GM21825 (cell line): ENCODE measurements around the gene FRG1.
"Not testable (repeated sequence)": the region's sequence is repeated elsewhere in the genome, so short reads cannot be mapped to it uniquely, and the experiment has no call there.

Source experiments
- ATAC-seq: cut with Tn5 transposase; IDR thresholded peaks from one replicate; pipeline ENCODE4 v1.9.1; 2021; ENCODE audit warnings: mild to moderate bottlenecking, moderate library complexity; ENCODE audit not compliant: unreplicated experiment

FRG1 gene

DNA sequence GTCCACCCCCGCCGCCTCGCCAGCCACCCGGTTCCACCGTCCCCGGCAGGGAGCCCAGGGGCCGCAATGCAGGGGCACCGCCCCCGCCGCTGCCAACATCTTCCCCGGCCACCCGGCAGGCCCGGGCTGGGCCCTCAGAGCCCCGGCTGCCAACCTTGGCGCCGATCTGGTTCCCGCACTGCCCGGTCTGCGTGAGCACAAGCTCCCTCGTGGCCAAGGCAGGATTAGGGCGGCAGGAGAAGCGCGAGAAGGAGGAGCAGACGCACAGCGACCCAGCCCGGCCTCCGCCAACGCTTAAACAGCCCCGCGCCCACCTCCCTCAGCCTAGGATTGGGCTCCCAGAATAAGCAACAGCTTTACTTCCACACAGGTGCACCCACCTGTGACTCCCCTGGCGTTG lies 44.0 kb downstream of the FRG1 start:
- not testable (repeated sequence) for ATAC-seq

DNA sequence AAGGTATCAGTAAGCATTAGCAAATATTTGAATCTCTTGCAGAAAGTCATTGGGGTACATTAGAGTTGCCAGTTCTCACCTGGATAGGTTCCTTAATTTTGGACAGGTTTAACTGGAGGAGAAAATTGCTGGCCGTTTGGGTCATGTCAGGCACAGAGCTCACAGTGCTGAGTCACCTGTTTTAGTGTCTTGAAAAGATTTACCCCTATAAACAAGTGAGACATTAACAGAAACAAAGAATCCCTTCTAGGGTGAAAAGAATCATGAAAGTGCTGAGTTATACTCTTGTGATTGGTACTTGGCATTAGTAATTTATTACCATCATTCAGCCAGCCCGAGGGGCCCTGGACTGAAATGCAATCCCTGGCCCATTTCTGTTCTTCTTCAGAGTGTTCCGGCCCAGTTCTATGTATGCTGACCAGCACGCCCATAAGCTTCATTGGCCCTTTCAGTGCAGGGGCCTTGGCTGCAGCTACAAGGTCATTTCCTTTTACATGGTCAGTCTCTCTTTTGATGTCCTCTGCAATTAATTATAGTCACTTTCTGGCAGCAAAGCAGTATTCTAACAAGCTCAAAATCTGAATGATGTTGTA lies 45.1 kb downstream of the FRG1 start:
- ATAC-seq: not testable (repeated sequence)

DNA sequence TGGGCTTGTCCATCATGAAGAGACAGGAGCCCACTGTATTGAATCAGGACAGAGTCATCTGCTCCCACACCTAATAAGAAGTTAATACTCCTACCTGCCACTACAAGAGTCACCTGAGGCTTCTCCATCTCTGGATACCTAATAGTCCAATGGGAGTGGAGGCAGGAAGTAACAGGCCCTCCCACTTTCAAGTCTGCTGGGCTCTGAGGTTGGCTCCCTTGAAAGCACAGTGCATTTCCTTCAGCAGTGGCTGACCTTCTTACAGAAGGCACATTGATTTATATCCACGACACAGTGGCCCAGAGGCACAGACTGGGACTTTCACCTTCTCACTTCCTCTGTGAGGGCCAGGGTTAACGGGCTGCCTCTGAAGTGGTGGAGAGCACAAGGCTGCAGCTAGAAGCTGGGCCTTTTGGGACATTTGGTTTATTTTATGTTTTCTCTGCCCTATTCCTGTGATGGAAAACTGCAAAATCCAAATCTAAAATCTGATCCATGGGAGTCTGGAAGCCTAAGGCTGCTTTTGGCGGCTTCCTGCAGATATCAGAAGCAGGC lies 48.3 kb downstream of the FRG1 start:
- ATAC-seq: no peak

DNA sequence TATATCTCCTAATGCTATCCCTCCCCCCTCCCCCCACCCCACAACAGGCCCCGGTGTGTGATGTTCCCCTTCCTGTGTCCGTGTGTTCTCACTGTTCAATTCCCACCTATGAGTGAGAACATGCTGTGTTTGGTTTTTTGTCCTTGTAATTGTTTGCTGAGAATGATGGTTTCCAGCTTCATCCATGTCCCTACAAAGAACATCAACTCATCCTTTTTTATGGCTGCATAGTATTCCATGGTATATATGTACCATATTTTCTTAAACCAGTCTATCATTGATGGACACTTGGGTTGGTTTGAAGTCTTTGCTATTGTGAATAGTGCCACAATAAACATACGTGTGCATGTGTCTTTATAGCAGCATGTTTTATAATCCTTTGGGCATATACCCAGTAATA lies 49.3 kb downstream of the FRG1 start:
- ATAC-seq: not testable (repeated sequence)
